ENCODE data around the gene MCOLN2. TPM values are rescaled to one million over a fixed set of nuclear protein-coding genes. Genes with fewer than 3 reads are reported as not detected.
"Not testable (repeated sequence)": the region's sequence is repeated elsewhere in the genome, so short reads cannot be mapped to it uniquely, and the experiment has no call there.

MCOLN2 gene
- total RNA-seq, 1 experiment from 2014 or later = 1.7 TPM

GRCh38 chr1:84907095-84907827, 89.7 kb downstream of the MCOLN2 start:
- Histone ChIP-seq H3K27ac (ENCODE audit: low read depth, low read length, poor library complexity, severe bottlenecking) (no peak overlapping the region), H3K9me3 (ENCODE audit: low read depth, low read length, poor library complexity, severe bottlenecking) (no peaks in the 10 kb centered on the region), H3K4me1 (ENCODE audit: insufficient read depth, low read length, poor library complexity, severe bottlenecking) (no peaks in the 10 kb centered on the region), H3K36me3 (ENCODE audit: insufficient read depth, low read length, poor library complexity, severe bottlenecking) (no peaks in the 10 kb centered on the region), H3K27me3 (replicated peaks; ENCODE audit: insufficient read depth, low read depth, low read length, poor library complexity) (peaks cover 9% of the 10 kb centered on the region), H3K4me3 (ENCODE audit: low read depth, low read length, poor library complexity, severe bottlenecking) (no peak overlapping the region)
- TF ChIP-seq EZH2 (IDR thresholded peaks at IDR 0.05; ENCODE audit: borderline replicate concordance, low read depth, low read length, poor library complexity, severe bottlenecking) (no peak), CTCF (conservative IDR thresholded peaks at IDR 0.05; ENCODE audit: low read depth, low read length) (no peak)
- CTCF ChIA-PET = no interaction called here
- BruUV-seq (replicated peaks) = no TSS peak
- POLR2A ChIA-PET (ENCODE audit: low non-redundant PET) = no interaction called here
- no peak for DNase-seq (ENCODE audit: low spot score)
- intact Hi-C loops (cut with micrococcal nuclease; ENCODE audit: unreplicated experiment) = no loop called here

DNA sequence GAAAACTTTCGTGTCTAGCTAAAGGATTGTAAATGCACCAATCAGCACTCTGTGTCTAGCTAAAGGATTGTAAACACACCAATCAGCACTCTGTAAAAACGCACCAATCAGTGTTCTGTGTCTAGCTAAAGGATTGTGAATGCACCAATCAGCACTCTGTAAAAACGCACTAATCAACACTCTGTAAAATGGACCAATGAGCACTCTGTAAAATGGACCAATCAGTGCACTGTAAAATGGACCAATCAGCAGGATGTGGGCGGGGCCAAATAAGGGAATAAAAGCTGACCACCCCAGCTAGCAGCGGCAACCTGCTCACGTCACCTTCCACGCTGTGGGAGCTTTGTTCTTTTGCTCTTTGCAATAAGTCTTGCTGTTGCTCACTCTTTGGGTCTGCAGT, 94.2 kb downstream of the MCOLN2 start:
- POLR2A ChIA-PET (ENCODE audit: low non-redundant PET); BruUV-seq (replicated peaks); H3K9me3 ChIP-seq (ENCODE audit: low read depth, low read length, poor library complexity, severe bottlenecking); H3K27me3 ChIP-seq (replicated peaks; ENCODE audit: insufficient read depth, low read depth, low read length, poor library complexity); H3K4me1 ChIP-seq (ENCODE audit: insufficient read depth, low read length, poor library complexity, severe bottlenecking); CTCF ChIA-PET; H3K4me3 ChIP-seq (ENCODE audit: low read depth, low read length, poor library complexity, severe bottlenecking); H3K36me3 ChIP-seq (ENCODE audit: insufficient read depth, low read length, poor library complexity, severe bottlenecking); intact Hi-C loops (cut with micrococcal nuclease; ENCODE audit: unreplicated experiment); DNase-seq (ENCODE audit: low spot score); H3K27ac ChIP-seq (ENCODE audit: low read depth, low read length, poor library complexity, severe bottlenecking): not testable (repeated sequence)

DNA sequence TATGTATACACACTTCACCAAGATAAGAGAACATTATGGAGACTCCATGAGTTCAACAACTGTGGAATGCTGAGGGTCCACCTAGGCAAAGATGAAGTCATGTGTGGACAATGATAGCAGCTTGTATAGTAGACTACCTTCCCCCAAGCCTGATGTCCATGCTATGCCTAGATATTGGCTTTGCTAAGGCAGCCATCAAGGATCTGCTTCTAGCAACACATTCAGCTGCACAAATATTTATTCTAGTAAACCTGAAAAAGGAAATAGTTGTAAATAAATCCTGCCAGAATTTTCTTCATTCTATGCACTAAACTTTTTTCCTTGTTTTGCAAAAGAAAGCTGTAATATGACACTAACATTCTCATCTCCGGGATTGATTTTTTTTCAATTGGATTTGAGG, 96.9 kb downstream of the MCOLN2 start:
- Histone ChIP-seq H3K9me3 (ENCODE audit: low read depth, low read length, poor library complexity, severe bottlenecking) (no peaks in the 10 kb centered on the region), H3K27me3 (replicated peaks; ENCODE audit: insufficient read depth, low read depth, low read length, poor library complexity) (peaks cover 10% of the 10 kb centered on the region), H3K36me3 (ENCODE audit: insufficient read depth, low read length, poor library complexity, severe bottlenecking) (no peaks in the 10 kb centered on the region), H3K4me3 (ENCODE audit: low read depth, low read length, poor library complexity, severe bottlenecking) (no peak overlapping the region), H3K27ac (ENCODE audit: low read depth, low read length, poor library complexity, severe bottlenecking) (no peak overlapping the region), H3K4me1 (ENCODE audit: insufficient read depth, low read length, poor library complexity, severe bottlenecking) (no peaks in the 10 kb centered on the region)
- ChIA-PET POLR2A (ENCODE audit: low non-redundant PET) (no interaction called here), CTCF (no interaction called here)
- TF ChIP-seq EZH2 (IDR thresholded peaks at IDR 0.05; ENCODE audit: borderline replicate concordance, low read depth, low read length, poor library complexity, severe bottlenecking) = no peak
- TF ChIP-seq CTCF (conservative IDR thresholded peaks at IDR 0.05; ENCODE audit: low read depth, low read length) = no peak
- intact Hi-C loops (cut with micrococcal nuclease; ENCODE audit: unreplicated experiment) = no loop called here
- no TSS peak for BruUV-seq (replicated peaks)
- DNase-seq (ENCODE audit: low spot score) = no peak

- H3K9me3 ChIP-seq (ENCODE audit: low read depth, low read length, poor library complexity, severe bottlenecking) = no peaks in the 10 kb centered on the region
- H3K27ac ChIP-seq (ENCODE audit: low read depth, low read length, poor library complexity, severe bottlenecking) = no peak overlapping the region
- intact Hi-C loops (cut with micrococcal nuclease; ENCODE audit: unreplicated experiment) = no loop called here
- H3K4me1 ChIP-seq (ENCODE audit: insufficient read depth, low read length, poor library complexity, severe bottlenecking) = no peaks in the 10 kb centered on the region
- H3K4me3 ChIP-seq (ENCODE audit: low read depth, low read length, poor library complexity, severe bottlenecking) = no peak overlapping the region
- POLR2A ChIA-PET (ENCODE audit: low non-redundant PET) = no interaction called here
- H3K36me3 ChIP-seq (ENCODE audit: insufficient read depth, low read length, poor library complexity, severe bottlenecking) = no peaks in the 10 kb centered on the region
- CTCF ChIA-PET = no interaction called here
- BruUV-seq (replicated peaks) = no TSS peak
- TF ChIP-seq CTCF (conservative IDR thresholded peaks at IDR 0.05; ENCODE audit: low read depth, low read length) (no peak), EZH2 (IDR thresholded peaks at IDR 0.05; ENCODE audit: borderline replicate concordance, low read depth, low read length, poor library complexity, severe bottlenecking) (no peak)
- DNase-seq (ENCODE audit: low spot score) = no peak
- H3K27me3 ChIP-seq (replicated peaks; ENCODE audit: insufficient read depth, low read depth, low read length, poor library complexity) = peaks cover 38% of the 10 kb centered on the region
Observed at GRCh38 chr1:84896279-84896678, 100.6 kb downstream of the MCOLN2 start.

Data from A673 (cell line).